Retinal pigment epithelial cell (primary cell): ENCODE results near the gene NT5C2.
A peak's percentile ranks its signal among the peaks of the same experiment; 100 is the strongest.
"Not testable (repeated sequence)": the region's sequence is repeated elsewhere in the genome, so short reads cannot be mapped to it uniquely, and the experiment has no call there.

Experiments used
- DNase-seq: peaks from one replicate; pipeline ENCODE4 v3.0.0-alpha.2; 2010; ENCODE audit warnings: low read depth
- H3K4me3 ChIP-seq: 2 replicates; pipeline ENCODE4 v1.5.1; 2011; ENCODE audit warnings: mild to moderate bottlenecking, low read length, control low read depth, moderate library complexity
- TF ChIP-seq, protein P1 (sequence below): conservative IDR thresholded peaks from 2 replicates; pipeline ENCODE4 v1.5.1; 2011; ENCODE audit warnings: low read depth, low read length, control low read depth, inconsistent platforms

Gene NT5C2

DNA sequence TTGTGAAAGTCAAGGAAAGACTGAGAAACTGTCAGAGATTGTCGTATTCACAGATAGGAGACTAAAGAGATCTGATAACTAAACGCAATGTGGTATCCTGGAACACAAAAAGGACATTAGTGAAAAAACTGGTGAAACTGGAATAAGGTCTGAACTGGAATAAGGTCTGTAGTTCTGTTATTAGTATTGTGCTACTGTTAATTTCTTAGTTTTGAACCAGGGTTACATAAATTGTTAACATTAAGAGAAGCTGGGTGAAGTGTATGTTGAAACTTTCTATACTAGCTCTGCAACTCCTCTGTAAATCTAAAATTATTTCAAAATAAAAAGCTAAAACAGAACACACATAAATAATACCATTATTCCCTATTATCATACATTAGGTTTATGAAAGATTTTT lies 3.4 kb upstream of the NT5C2 start:
- DNase-seq = no peak
- TF ChIP-seq, protein P1, sequence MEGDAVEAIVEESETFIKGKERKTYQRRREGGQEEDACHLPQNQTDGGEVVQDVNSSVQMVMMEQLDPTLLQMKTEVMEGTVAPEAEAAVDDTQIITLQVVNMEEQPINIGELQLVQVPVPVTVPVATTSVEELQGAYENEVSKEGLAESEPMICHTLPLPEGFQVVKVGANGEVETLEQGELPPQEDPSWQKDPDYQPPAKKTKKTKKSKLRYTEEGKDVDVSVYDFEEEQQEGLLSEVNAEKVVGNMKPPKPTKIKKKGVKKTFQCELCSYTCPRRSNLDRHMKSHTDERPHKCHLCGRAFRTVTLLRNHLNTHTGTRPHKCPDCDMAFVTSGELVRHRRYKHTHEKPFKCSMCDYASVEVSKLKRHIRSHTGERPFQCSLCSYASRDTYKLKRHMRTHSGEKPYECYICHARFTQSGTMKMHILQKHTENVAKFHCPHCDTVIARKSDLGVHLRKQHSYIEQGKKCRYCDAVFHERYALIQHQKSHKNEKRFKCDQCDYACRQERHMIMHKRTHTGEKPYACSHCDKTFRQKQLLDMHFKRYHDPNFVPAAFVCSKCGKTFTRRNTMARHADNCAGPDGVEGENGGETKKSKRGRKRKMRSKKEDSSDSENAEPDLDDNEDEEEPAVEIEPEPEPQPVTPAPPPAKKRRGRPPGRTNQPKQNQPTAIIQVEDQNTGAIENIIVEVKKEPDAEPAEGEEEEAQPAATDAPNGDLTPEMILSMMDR = no peak
- no peak overlapping the region for H3K4me3 ChIP-seq

DNA sequence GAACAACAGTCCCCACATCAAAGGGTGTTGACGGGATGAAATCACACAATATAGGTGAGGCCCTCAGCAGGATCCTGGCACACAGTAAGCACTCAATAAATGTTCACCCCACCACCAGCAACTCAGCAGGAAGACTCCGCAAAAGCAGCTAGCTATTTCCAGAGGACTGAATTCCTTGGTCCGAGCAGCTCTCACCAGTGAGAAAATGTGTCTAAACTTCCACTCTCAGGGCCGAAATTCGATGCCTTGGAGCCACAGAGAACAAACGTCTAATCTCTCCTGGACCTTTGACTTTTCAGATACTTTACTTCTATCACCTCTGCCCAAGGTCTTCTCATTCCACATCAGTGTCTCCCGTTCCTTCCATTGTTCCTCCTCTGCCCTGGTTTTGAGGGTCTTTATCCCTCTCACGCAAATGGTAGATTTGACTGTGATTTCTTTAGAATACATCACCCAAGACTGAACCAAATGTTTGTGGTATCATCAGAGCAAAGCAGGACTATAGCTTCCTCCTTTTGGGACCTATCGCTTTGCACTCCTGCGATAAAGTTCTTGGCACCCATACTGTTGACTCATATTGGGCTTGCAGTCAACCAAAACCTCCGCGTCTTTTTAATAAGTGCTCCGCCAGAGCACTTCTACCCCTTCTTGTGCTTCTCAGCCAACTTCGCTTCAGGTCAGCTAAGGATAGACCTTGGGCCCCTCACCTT lies 903 bp upstream of the NT5C2 start:
- no peak for DNase-seq
- TF ChIP-seq, protein P1 = no peak
- no peak overlapping the region for H3K4me3 ChIP-seq

DNA sequence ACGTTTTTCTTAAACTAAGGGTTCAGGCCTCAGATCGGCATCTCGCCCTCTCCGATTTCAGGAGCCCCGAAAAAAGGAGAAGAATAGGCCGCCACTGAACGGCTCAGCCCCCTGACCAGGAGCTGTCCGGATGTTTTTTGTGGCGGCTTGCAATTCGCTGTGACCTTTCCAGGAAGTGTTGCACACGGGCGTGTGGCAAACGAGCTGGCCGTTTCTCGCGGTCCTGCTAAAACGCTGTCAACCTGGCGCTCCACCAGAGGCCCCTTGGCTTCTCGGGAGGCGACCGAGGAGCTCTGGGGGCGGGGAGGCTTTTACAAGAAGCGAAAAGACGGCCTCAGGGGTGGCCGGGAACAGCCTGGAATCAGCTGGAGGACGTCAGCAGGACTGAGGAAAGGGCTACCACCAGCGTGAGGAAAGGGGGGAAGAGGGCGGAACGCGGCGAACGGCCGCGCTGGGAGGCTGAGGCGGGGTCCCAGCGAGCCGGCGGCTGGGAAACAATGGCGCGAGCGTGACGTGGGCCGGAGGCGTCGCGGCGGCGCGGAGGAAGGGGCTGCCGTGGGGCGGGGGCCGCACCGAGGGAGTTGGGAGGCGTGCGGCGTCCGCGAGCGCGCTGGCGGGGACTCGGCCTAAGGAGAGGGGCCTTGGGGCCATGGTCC lies 493 bp downstream of the NT5C2 start:
- peak overlapping the region; percentile 91 for H3K4me3 ChIP-seq
- DNase-seq = peak; percentile 57
- TF ChIP-seq, protein P1 = no peak

DNA sequence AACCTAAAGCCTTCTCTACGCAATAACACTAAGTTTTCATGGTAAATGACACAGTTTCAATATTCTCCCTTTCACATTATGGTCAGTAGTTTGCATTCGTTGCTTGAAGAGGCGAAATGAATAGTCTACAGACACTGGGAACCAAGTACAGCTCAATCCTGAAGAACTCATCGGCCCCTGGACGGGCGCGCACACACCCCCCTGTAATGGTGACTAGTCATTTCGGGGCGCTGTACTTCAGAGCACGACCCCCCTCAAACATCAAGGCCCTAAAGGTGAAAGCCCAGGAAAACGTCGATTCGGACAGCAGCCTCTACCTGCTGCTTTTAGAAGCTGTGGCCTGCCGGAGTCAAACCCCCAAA lies 1.0 kb downstream of the NT5C2 start:
- no peak for DNase-seq
- peak overlapping the region; percentile 91 for H3K4me3 ChIP-seq
- TF ChIP-seq, protein P1 = no peak

DNA sequence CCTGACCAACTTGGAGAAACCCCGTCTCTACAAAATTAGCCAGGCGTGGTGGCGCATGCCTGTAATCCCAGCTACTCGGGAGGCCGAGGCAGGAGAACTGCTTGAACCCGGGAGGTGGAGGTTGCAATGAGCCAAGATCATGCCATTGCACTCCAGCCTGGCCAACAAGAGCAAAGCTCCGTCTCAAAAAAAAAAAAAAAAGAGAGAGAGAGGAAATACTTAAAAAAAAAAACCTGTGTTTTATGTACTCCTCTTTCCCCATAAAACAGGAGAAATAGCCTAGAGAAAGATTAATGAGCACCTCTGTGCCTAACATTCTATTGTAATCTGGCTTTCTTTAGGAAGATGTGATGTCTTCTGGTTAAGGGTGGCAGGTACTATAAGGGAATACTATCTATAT lies 1.9 kb downstream of the NT5C2 start:
- H3K4me3 ChIP-seq = peak overlapping the region; percentile 91
- DNase-seq = not testable (repeated sequence)

DNA sequence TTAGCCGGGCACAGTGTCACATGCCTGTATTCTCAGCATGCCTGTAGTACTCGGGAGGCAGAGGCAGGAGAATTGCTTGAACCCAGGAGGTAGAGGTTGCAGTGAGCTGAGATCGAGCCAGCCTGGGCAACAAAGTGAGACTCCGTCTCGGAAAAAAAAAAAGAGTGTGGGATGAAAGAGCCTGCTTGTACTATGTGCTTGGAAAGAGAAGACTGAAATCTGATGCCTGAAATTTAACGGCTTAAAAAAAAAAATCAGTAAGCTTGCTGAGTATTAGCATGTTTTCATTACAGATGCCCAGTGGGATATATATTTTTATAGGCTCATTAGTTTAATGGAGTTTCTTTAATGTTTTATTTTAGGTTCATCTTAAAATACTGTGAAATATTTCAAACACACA lies 4.2 kb downstream of the NT5C2 start:
- TF ChIP-seq, protein P1 = no peak
- H3K4me3 ChIP-seq = no peak overlapping the region
- DNase-seq = peak; percentile 39

DNA sequence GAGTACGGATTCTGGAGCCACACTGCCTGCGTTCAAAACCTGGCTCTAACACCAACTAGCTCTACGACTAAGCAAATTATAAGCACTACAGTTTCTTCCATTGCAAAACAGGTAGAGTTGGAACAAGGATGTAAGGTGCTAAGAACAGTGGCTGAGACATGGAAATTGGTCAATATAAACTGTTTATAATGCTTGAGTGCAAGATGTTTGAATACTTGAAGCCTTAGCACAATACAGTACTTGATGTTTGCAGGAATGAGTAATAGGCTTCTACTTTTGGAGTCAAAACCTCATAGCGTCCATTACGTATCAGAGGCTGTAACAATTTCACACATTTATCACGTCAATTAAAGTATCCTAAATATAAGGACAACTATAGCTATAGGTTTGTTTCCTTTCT lies 6.9 kb downstream of the NT5C2 start:
- no peak for DNase-seq
- TF ChIP-seq, protein P1 = no peak
- no peak overlapping the region for H3K4me3 ChIP-seq
